ENCODE measurements around the gene RXYLT1.

Gene RXYLT1

GRCh38 chr12:63844391-63845341 is 65.0 kb downstream of the RXYLT1 start, which contains the start of gene SRGAP1:
TSS of gene SRGAP1 (plus strand) at chr12:63844700. CDS start at chr12:63844817, 117 bp downstream.
- DNase-seq: no peak

DNA sequence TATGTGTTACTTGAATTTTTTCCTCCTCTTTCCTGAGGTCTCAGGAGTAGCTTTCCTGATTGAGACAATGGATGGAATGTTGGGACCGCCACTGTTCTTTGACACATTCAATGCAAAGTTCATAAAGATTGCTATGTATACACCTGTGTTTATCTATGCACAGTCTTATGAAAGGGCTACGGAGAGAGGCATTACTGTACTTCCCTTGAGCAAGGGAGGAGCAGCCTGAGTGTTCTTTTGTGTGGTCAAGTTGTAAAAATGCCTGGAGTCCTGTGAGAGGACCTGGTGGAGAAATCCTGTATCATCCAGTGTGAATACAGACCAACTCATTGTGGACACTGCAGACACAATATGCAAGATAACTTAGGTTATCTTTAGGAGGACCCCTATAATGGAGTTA is 66.0 kb downstream of the RXYLT1 start:
- no peak for DNase-seq

DNA sequence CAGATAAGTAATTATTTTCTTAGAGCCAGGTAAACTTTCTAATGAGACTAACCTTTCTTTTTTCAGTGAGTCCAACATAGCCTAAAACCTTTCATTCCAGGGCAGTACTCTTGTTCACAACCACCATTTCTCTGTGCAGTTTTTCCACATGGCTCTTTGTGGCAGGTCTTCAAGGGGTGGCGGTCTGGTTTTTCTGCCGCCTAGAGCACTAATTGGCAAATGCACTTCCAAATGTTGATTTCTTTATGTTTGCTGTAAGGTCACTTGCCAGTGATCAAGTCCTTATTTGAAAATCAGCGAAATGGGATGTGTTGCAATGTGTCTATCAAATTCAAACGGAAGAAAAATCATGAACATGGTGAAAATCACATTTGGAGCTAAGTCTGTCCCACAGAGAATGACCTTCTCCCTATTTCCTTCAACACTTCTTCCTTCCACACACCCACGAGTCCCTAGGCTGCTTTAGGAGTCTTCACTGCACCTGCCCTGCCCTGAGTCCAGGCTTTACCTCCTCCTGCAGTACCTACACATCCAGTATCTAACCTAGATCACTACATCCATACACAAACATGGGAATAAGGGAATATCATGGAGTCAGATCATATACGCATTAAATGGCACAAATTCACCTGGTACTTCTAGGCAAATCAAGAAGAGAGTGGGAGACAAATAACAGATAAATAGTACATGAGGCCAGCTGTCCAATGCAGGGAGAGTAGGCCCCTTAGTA is 66.7 kb downstream of the RXYLT1 start:
- DNase-seq: no peak

DNA sequence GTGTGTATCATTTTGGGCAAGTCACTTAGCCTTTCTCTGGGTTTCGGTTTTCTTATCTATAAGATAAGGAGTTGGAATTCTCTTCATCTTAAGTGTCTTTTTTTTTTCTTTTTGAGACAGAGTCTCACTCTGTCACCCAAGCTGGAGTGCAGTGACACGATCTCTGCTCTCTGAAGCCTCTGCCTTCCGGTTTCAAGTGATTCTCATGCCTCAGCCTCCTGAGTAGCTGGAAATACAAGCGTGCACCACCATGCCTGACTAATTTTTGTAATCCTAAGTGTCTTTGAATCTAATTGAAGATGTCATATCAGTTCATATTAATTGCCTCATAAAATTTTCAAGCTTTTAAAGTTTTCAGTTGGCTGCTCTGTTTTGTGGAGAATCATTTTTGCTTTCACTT is 68.7 kb downstream of the RXYLT1 start:
- DNase-seq: no peak

GRCh38 chr12:63849106-63849620 is 69.5 kb downstream of the RXYLT1 start:
- DNase-seq: no peak

- DNase-seq: no peak
These were observed 69.9 kb downstream of the RXYLT1 start for GRCh38 chr12:63849641-63850040.

GRCh38 chr12:63853978-63854377 is 74.3 kb downstream of the RXYLT1 start:
- DNase-seq: no peak

- no peak for DNase-seq
These were observed 75.6 kb downstream of the RXYLT1 start for GRCh38 chr12:63855299-63855698.

DNA sequence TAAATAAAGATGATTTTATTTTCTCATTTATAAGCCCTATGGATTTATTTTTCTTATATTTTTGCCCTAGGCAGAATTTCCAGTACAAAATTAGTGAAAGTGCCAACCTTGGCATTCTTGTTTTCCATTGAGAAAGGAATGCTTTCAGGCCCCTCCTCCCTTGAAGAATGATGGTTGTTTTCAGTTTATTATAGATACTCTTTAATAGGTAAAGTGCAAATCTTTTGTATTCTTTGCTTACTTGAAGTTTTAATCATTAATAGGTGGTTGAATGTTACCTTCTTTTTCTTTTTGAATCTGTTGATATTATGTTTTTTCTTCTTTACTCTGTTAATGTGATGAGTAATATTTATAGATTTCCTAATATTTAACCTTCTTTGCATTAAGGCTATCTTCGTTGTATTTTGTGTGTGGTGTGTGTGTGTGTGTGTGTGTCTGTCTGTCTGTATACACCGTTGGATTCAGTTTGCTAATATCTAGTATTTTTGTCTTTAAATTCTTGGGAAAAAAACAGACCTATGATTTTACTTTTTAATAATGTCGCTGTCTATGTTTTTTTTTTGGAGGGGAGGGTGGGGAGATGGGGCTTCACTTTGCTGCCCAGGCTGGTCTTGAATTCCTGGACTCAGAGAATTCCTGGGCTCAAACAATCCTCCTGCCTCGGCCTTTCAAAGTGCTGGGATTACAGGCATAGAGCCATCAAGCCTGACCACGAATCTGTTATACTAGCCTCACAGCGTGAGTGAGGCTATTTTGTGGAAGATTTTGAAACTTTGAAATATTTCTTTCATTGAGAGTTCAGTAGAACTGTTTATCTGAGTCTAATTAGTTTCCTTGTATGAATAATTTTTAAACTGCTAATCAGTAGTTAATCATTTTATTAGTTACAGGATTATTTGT is 78.3 kb downstream of the RXYLT1 start:
- DNase-seq: no peak
